NCI-H82 (cell line): Measurements from ENCODE around the gene JAG2.

Experiments used
- DNase-seq: peaks from one replicate; lab custom pipeline; 2025; lab: John Stamatoyannopoulos, UW

The JAG2 gene

GRCh38 chr14:105203701-105204100 lies 35.1 kb upstream of the JAG2 start:
- no peak for DNase-seq

GRCh38 chr14:105203057-105203531 lies 34.5 kb upstream of the JAG2 start:
- DNase-seq = peak; percentile 68

- DNase-seq = no peak
Measured at GRCh38 chr14:105201925-105202513, 33.4 kb upstream of the JAG2 start.

GRCh38 chr14:105201156-105201924 lies 32.8 kb upstream of the JAG2 start:
- DNase-seq = peak; percentile 17

GRCh38 chr14:105200641-105201040 lies 32.1 kb upstream of the JAG2 start:
- DNase-seq = no peak

- DNase-seq = peak; percentile 19
Measured at GRCh38 chr14:105200074-105200473, 31.5 kb upstream of the JAG2 start.

- no peak for DNase-seq
Measured at GRCh38 chr14:105199093-105199492, 30.5 kb upstream of the JAG2 start.

- DNase-seq = no peak
Measured at GRCh38 chr14:105198588-105198987, 30.0 kb upstream of the JAG2 start.

- no peak for DNase-seq
Measured at GRCh38 chr14:105197211-105197641, 28.6 kb upstream of the JAG2 start.

- no peak for DNase-seq
Measured at GRCh38 chr14:105196265-105196960, 27.8 kb upstream of the JAG2 start.

- DNase-seq = peak; percentile 37
Measured at GRCh38 chr14:105195522-105196264, 27.1 kb upstream of the JAG2 start.

- DNase-seq = no peak
Measured at GRCh38 chr14:105195051-105195450, 26.5 kb upstream of the JAG2 start.

GRCh38 chr14:105193916-105194782 lies 25.6 kb upstream of the JAG2 start:
- DNase-seq = no peak

- no peak for DNase-seq
Measured at GRCh38 chr14:105192866-105193731, 24.5 kb upstream of the JAG2 start.

GRCh38 chr14:105187935-105188524 lies 19.5 kb upstream of the JAG2 start:
- DNase-seq = peak; percentile 45

GRCh38 chr14:105187116-105187515 lies 18.5 kb upstream of the JAG2 start:
- no peak for DNase-seq

GRCh38 chr14:105185973-105186372 lies 17.4 kb upstream of the JAG2 start:
- DNase-seq = no peak

GRCh38 chr14:105185001-105185400 lies 16.4 kb upstream of the JAG2 start:
- no peak for DNase-seq

GRCh38 chr14:105184461-105184860 lies 15.9 kb upstream of the JAG2 start:
- DNase-seq = no peak
